Measurements from ENCODE around the gene CNTN5. TPM values are rescaled to one million over a fixed set of nuclear protein-coding genes. Genes with fewer than 3 reads are reported as not detected.
A peak's percentile ranks its signal among the peaks of the same experiment; 100 is the strongest.

The CNTN5 gene
- total RNA-seq, 2 donors from 2014 or later: 1.4 to 3.3 TPM

GRCh38 chr11:99275521-99275920 is 254.8 kb downstream of the CNTN5 start:
- Histone ChIP-seq H3K4me3 (ENCODE audit: low read length) (no peak overlapping the region), H3K27ac (ENCODE audit: low read depth, low read length) (no peak overlapping the region), H3K9ac (ENCODE audit: extremely low read depth, low read length, poor library complexity, severe bottlenecking) (no peak overlapping the region), H3K36me3 (ENCODE audit: control insufficient read depth, insufficient read depth, low read length) (no peaks in the 10 kb centered on the region), H3K27me3 (ENCODE audit: control insufficient read depth, insufficient read depth, low read length, poor library complexity, severe bottlenecking) (no peaks in the 10 kb centered on the region), H3K9me3 (ENCODE audit: control insufficient read depth, low read length) (no peaks in the 10 kb centered on the region), H3K4me1 (ENCODE audit: control insufficient read depth, insufficient read depth, low read length) (peaks cover 5% of the 10 kb centered on the region)
- Mint-ChIP-seq H3K27me3 (ENCODE audit: insufficient read depth) (no peaks in the 10 kb centered on the region), H3K4me1 (peaks cover 15% of the 10 kb centered on the region), H3K9me3 (no peaks in the 10 kb centered on the region), H3K36me3 (ENCODE audit: low read depth) (no peaks in the 10 kb centered on the region), H3K4me3 (no peak overlapping the region), H3K27ac (no peak overlapping the region)
- TF ChIP-seq CTCF (conservative IDR thresholded peaks at IDR 0.05): no peak
- WGBS, 2 experiments (ENCODE audit: insufficient coverage in 1 of 2, insufficient read length in 1 of 2): 95% methylated on average over 2 of the region's 2 CpGs; no CpG with 5 or more reads in 1 of the 2 experiments
- no peak for DNase-seq

- no peak overlapping the region for H3K27ac Mint-ChIP-seq
- Histone ChIP-seq H3K9me3 (ENCODE audit: control insufficient read depth, low read length) (no peaks in the 10 kb centered on the region), H3K27me3 (ENCODE audit: control insufficient read depth, insufficient read depth, low read length, poor library complexity, severe bottlenecking) (no peaks in the 10 kb centered on the region), H3K9ac (ENCODE audit: extremely low read depth, low read length, poor library complexity, severe bottlenecking) (no peak overlapping the region), H3K27ac (ENCODE audit: low read depth, low read length) (peak overlapping the region; percentile 33), H3K36me3 (ENCODE audit: control insufficient read depth, insufficient read depth, low read length) (no peaks in the 10 kb centered on the region), H3K4me3 (ENCODE audit: low read length) (no peak overlapping the region), H3K4me1 (ENCODE audit: control insufficient read depth, insufficient read depth, low read length) (peaks cover 5% of the 10 kb centered on the region)
- peaks cover 11% of the 10 kb centered on the region for H3K4me1 Mint-ChIP-seq
- no CpG with 5 or more reads among the region's 1 CpG for WGBS, 2 experiments (ENCODE audit: insufficient coverage in 1 of 2, insufficient read length in 1 of 2)
- no peaks in the 10 kb centered on the region for H3K36me3 Mint-ChIP-seq (ENCODE audit: low read depth)
- no peak overlapping the region for H3K4me3 Mint-ChIP-seq
- no peak for DNase-seq
- no peaks in the 10 kb centered on the region for H3K9me3 Mint-ChIP-seq
- H3K27me3 Mint-ChIP-seq (ENCODE audit: insufficient read depth): no peaks in the 10 kb centered on the region
- TF ChIP-seq CTCF (conservative IDR thresholded peaks at IDR 0.05): no peak
Measured at GRCh38 chr11:99277281-99277680, 256.5 kb downstream of the CNTN5 start.

- H3K9ac ChIP-seq (ENCODE audit: extremely low read depth, low read length, poor library complexity, severe bottlenecking): no peak overlapping the region
- no peak overlapping the region for H3K4me3 ChIP-seq (ENCODE audit: low read length)
- Mint-ChIP-seq H3K9me3 (no peaks in the 10 kb centered on the region), H3K36me3 (ENCODE audit: low read depth) (no peaks in the 10 kb centered on the region), H3K4me1 (peaks cover 25% of the 10 kb centered on the region), H3K27me3 (ENCODE audit: insufficient read depth) (no peaks in the 10 kb centered on the region), H3K4me3 (no peak overlapping the region), H3K27ac (no peak overlapping the region)
- no peak for TF ChIP-seq CTCF (conservative IDR thresholded peaks at IDR 0.05)
- peaks cover 5% of the 10 kb centered on the region for H3K4me1 ChIP-seq (ENCODE audit: control insufficient read depth, insufficient read depth, low read length)
- DNase-seq: no peak
- H3K36me3 ChIP-seq (ENCODE audit: control insufficient read depth, insufficient read depth, low read length): no peaks in the 10 kb centered on the region
- H3K9me3 ChIP-seq (ENCODE audit: control insufficient read depth, low read length): no peaks in the 10 kb centered on the region
- H3K27ac ChIP-seq (ENCODE audit: low read depth, low read length): no peak overlapping the region
- no peaks in the 10 kb centered on the region for H3K27me3 ChIP-seq (ENCODE audit: control insufficient read depth, insufficient read depth, low read length, poor library complexity, severe bottlenecking)
Measured at GRCh38 chr11:99279266-99279665, 258.5 kb downstream of the CNTN5 start.
